ENCODE results near the gene ERP27. TPM values are rescaled to one million over a fixed set of nuclear protein-coding genes. Genes with fewer than 3 reads are reported as not detected.

The ERP27 gene
- total RNA-seq, 1 donor from 2014 or later, result 1.0 TPM

DNA sequence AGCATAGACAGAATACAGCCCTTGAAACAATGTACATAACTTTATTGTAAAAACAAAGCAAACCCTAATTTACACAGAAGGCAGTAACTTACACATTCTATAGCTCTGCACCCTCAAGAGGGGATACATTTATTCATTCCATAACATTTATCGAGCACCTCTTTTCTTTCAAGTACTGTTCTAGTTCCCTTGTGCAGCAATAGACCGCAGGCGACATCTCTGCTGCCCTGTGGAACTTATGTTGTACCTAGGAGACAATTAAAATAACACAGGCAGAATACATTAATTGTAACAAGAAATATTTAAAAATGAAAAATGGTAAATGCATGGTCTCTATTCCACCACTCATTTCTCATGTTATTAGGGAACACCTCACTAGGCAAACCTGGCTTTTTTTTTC is 24.5 kb upstream of the ERP27 start:
- Histone ChIP-seq H3K79me2 (ENCODE audit: insufficient read depth, low read length) (no peaks in the 10 kb centered on the region), H3K9me3 (ENCODE audit: insufficient read depth, low read depth, low read length) (no peaks in the 10 kb centered on the region), H3K4me2 (ENCODE audit: low read length) (no peak overlapping the region), H4K20me1 (ENCODE audit: insufficient read depth, low read length) (no peaks in the 10 kb centered on the region), H3K36me3 (ENCODE audit: insufficient read depth, low read length) (no peaks in the 10 kb centered on the region), H3K9ac (ENCODE audit: low read length) (no peak overlapping the region), H3K4me3 (ENCODE audit: insufficient read depth, low read depth, low read length) (no peak overlapping the region), H3K27ac (ENCODE audit: low read depth, low read length) (no peak overlapping the region), H3K27me3 (ENCODE audit: insufficient read depth, low read length) (no peaks in the 10 kb centered on the region), H2AFZ (ENCODE audit: low read depth, low read length) (no peak overlapping the region), H3K4me1 (ENCODE audit: insufficient read depth, low read length) (peaks cover 8% of the 10 kb centered on the region)
- no peak overlapping the region for H3K4me3 Mint-ChIP-seq (ENCODE audit: unreplicated experiment)
- no peaks in the 10 kb centered on the region for H3K27me3 Mint-ChIP-seq (ENCODE audit: low read depth, unreplicated experiment)
- FAIRE-seq (no peak), DNase-seq (ENCODE audit: low read depth) (no peak)
- no peak for TF ChIP-seq CTCF (IDR thresholded peaks at IDR 0.05; ENCODE audit: insufficient read depth, low read depth, low read length)
- no peak for TF ChIP-seq EZH2 (IDR thresholded peaks at IDR 0.05; ENCODE audit: insufficient read depth, low read length)
- H3K36me3 Mint-ChIP-seq (ENCODE audit: low read depth, unreplicated experiment), result no peaks in the 10 kb centered on the region
- no peaks in the 10 kb centered on the region for H3K9me3 Mint-ChIP-seq (ENCODE audit: unreplicated experiment)
- H3K4me1 Mint-ChIP-seq (ENCODE audit: low read depth, unreplicated experiment), result peaks cover 11% of the 10 kb centered on the region
- no peak overlapping the region for H3K27ac Mint-ChIP-seq (ENCODE audit: unreplicated experiment)

DNA sequence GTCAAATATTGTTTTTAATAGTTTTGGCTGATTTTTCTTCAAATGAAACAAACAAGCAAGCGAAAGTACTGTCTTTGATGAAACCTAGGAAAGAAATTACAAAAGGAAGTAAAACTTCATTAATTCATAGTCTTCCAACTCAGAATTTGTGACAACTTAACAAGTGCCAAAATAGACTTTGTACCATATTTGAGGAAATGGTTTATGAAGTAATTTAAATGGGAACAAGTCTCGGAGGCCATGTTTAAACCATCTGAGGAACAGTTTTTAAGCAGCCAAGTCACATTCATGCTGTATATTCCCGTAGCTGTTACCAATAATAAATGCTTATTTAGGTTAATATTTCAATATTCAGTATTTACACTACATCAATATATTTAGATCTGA is 23.8 kb upstream of the ERP27 start:
- peaks cover 8% of the 10 kb centered on the region for H3K4me1 ChIP-seq (ENCODE audit: insufficient read depth, low read length)
- no peak overlapping the region for H3K9ac ChIP-seq (ENCODE audit: low read length)
- no peaks in the 10 kb centered on the region for H3K36me3 ChIP-seq (ENCODE audit: insufficient read depth, low read length)
- no peak overlapping the region for H2AFZ ChIP-seq (ENCODE audit: low read depth, low read length)
- H3K36me3 Mint-ChIP-seq (ENCODE audit: low read depth, unreplicated experiment), result no peaks in the 10 kb centered on the region
- no peaks in the 10 kb centered on the region for H3K9me3 Mint-ChIP-seq (ENCODE audit: unreplicated experiment)
- peaks cover 11% of the 10 kb centered on the region for H3K4me1 Mint-ChIP-seq (ENCODE audit: low read depth, unreplicated experiment)
- H3K4me2 ChIP-seq (ENCODE audit: low read length), result no peak overlapping the region
- no peaks in the 10 kb centered on the region for H3K9me3 ChIP-seq (ENCODE audit: insufficient read depth, low read depth, low read length)
- TF ChIP-seq EZH2 (IDR thresholded peaks at IDR 0.05; ENCODE audit: insufficient read depth, low read length) (no peak), CTCF (IDR thresholded peaks at IDR 0.05; ENCODE audit: insufficient read depth, low read depth, low read length) (no peak)
- H3K27me3 Mint-ChIP-seq (ENCODE audit: low read depth, unreplicated experiment), result no peaks in the 10 kb centered on the region
- no peak overlapping the region for H3K27ac ChIP-seq (ENCODE audit: low read depth, low read length)
- no peaks in the 10 kb centered on the region for H4K20me1 ChIP-seq (ENCODE audit: insufficient read depth, low read length)
- no peak overlapping the region for H3K4me3 Mint-ChIP-seq (ENCODE audit: unreplicated experiment)
- H3K27ac Mint-ChIP-seq (ENCODE audit: unreplicated experiment), result no peak overlapping the region
- H3K79me2 ChIP-seq (ENCODE audit: insufficient read depth, low read length), result no peaks in the 10 kb centered on the region
- no peak for FAIRE-seq
- DNase-seq (ENCODE audit: low read depth), result no peak
- H3K27me3 ChIP-seq (ENCODE audit: insufficient read depth, low read length), result no peaks in the 10 kb centered on the region
- H3K4me3 ChIP-seq (ENCODE audit: insufficient read depth, low read depth, low read length), result no peak overlapping the region

DNA sequence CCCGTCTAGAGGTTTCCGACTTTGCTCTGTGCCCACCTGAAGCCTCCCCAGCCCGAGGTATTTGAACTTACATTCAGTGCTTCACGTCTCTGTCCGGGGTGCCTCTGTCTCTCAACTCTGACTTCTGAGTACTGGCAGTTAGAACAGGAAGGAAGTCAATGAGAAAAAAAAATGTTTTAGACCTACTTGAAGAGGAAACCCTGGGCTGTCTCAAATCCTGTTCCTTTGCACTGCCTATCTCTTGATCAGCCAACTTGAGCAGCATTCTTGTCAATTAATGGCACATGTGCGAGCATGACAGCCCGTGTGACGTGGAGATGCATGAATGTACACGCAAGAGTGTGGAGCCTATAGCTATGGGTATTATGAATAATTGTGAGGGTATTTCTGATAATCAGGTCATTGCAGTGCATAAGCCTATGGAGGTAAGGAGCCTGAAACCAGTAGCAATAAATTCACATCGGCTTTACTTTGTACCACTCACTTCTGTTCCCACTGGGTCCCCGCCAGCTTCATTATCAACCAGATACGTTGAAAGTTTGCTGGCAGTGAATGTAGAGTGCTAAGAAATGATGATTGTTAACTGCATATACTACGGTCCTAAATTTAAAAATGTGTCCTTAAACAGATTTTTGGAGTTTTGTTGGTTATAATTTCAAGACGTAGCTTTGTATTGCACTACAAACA is 23.3 kb upstream of the ERP27 start, which contains the start of gene ARHGDIB:
Gene ARHGDIB (minus strand): TSS at position 136 of the 687 bp plus-strand sequence. CDS start 10,889 bp downstream, outside the sequence.
- H2AFZ ChIP-seq (ENCODE audit: low read depth, low read length), result peak within 1 kb of the TSS; percentile 38
- no peaks in the 10 kb centered on the region for H3K79me2 ChIP-seq (ENCODE audit: insufficient read depth, low read length)
- no peaks in the 10 kb centered on the region for H3K36me3 ChIP-seq (ENCODE audit: insufficient read depth, low read length)
- peak within 1 kb of the TSS; percentile 41 for H3K27ac ChIP-seq (ENCODE audit: low read depth, low read length)
- no peaks in the 10 kb centered on the region for H3K9me3 ChIP-seq (ENCODE audit: insufficient read depth, low read depth, low read length)
- peaks cover 8% of the 10 kb centered on the region for H3K4me1 ChIP-seq (ENCODE audit: insufficient read depth, low read length)
- H3K36me3 Mint-ChIP-seq (ENCODE audit: low read depth, unreplicated experiment), result no peaks in the 10 kb centered on the region
- no peaks in the 10 kb centered on the region for H4K20me1 ChIP-seq (ENCODE audit: insufficient read depth, low read length)
- peaks cover 11% of the 10 kb centered on the region for H3K4me1 Mint-ChIP-seq (ENCODE audit: low read depth, unreplicated experiment)
- H3K9ac ChIP-seq (ENCODE audit: low read length), result peak within 1 kb of the TSS; percentile 45
- FAIRE-seq (no peak), DNase-seq (ENCODE audit: low read depth) (no peak)
- H3K4me2 ChIP-seq (ENCODE audit: low read length), result peak within 1 kb of the TSS; percentile 77
- H3K27me3 Mint-ChIP-seq (ENCODE audit: low read depth, unreplicated experiment), result no peaks in the 10 kb centered on the region
- no peaks in the 10 kb centered on the region for H3K9me3 Mint-ChIP-seq (ENCODE audit: unreplicated experiment)
- H3K27ac Mint-ChIP-seq (ENCODE audit: unreplicated experiment), result peak within 1 kb of the TSS; percentile 23
- no peak for TF ChIP-seq EZH2 (IDR thresholded peaks at IDR 0.05; ENCODE audit: insufficient read depth, low read length)
- TF ChIP-seq CTCF (IDR thresholded peaks at IDR 0.05; ENCODE audit: insufficient read depth, low read depth, low read length), result no peak
- H3K4me3 ChIP-seq (ENCODE audit: insufficient read depth, low read depth, low read length), result peak within 1 kb of the TSS; percentile 45
- H3K27me3 ChIP-seq (ENCODE audit: insufficient read depth, low read length), result no peaks in the 10 kb centered on the region
- H3K4me3 Mint-ChIP-seq (ENCODE audit: unreplicated experiment), result peak within 1 kb of the TSS; percentile 30

Data from astrocyte (in vitro differentiated cells and primary cell).